Esophagus squamous epithelium (tissue), 5 donors: ENCODE measurements around the gene CCDC33. TPM values are rescaled to one million over a fixed set of nuclear protein-coding genes. Genes with fewer than 3 reads are reported as not detected.
A peak's percentile ranks its signal among the peaks of the same experiment; 100 is the strongest.

Experiments used
- DNase-seq: peaks from one replicate; lab custom pipeline; 2025; lab: John Stamatoyannopoulos, UW
- H3K27ac ChIP-seq, 4 donors: fragments of 200-600 bp; sonication (generic); one replicate each; pipeline ENCODE4 v1.5.1; 2016 to 2019; ENCODE audit warnings: mild to moderate bottlenecking in 1 of 4
- H3K27me3 ChIP-seq, 4 donors: fragments of 200-600 bp; sonication (generic); 1 replicate in 3 of 4; 2 replicates in 1 of 4; pipeline versions ENCODE4 v1.5.1 to v1.6.0; 2017 to 2021; ENCODE audit warnings: antibody characterized with exemption in 1 of 4
- H3K36me3 ChIP-seq, 3 donors: fragments of 200-600 bp; sonication (generic); one replicate each; pipeline ENCODE4 v1.5.1; 2016 to 2019
- H3K4me1 ChIP-seq, 3 donors: fragments of 200-600 bp; sonication (generic); one replicate each; pipeline ENCODE4 v1.5.1; 2017 to 2019
- H3K4me3 ChIP-seq, 4 donors: fragments of 200-600 bp; sonication (generic); 1 replicate in 3 of 4; 2 replicates in 1 of 4; pipeline ENCODE4 v1.5.1; 2016 to 2019; ENCODE audit warnings: mild to moderate bottlenecking in 2 of 4, moderate library complexity in 1 of 4
- H3K9me3 ChIP-seq, 3 donors: fragments of 200-600 bp; sonication (generic); one replicate each; pipeline ENCODE4 v1.5.1; 2016 to 2019
- CTCF ChIP-seq, 6 experiments: fragments of 450-650 bp in 4 of 6; fragments of 200-600 bp in 2 of 6; sonication (generic) in 2 of 6; IDR thresholded peaks; one replicate each; pipeline ENCODE4 v1.5.1; 2016 to 2019; ENCODE audit warnings: antibody characterized with exemption in 6 of 6, mild to moderate bottlenecking in 4 of 6, moderate library complexity in 4 of 6
- POLR2A ChIP-seq, 4 donors: fragments of 450-650 bp; IDR thresholded peaks; one replicate each; pipeline ENCODE4 v1.6.1; 2017; ENCODE audit warnings: antibody characterized with exemption in 4 of 4, mild to moderate bottlenecking in 4 of 4, moderate library complexity in 3 of 4
- WGBS, 2 donors: methylation state at CpG; one replicate each; pipeline ENCODE4 v1.1.5; 2018; 5-methylcytosine and 5-hydroxymethylcytosine counted together
- intact Hi-C: fragments of 100-400 bp; cut with DNase I; formaldehyde crosslinking; loops from one replicate; pipeline ENCODE4 v1.15.0; 2022
- total RNA-seq, 4 donors: library from RNA; depleted of rRNA; stranded (reverse); fragments of >200 nt; gene quantifications; one replicate each; pipeline ENCODE4 v1.1.0, GENCODE V29; 2016
- donor health status: DM: yes; HTN: yes; CAD: no.

Gene CCDC33
- total RNA-seq, 4 donors from 2014 or later, result not detected

- DNase-seq, result no peak
- intact Hi-C loops, result no loop called here
- no peak for TF ChIP-seq CTCF (IDR thresholded peaks at IDR 0.05)
- peaks cover 13 to 49% (median 21%) of the 10 kb centered on the region in 3 donors for H3K4me1 ChIP-seq
- H3K4me3 ChIP-seq, result no peak overlapping the region
- no peak overlapping the region for H3K27ac ChIP-seq
- H3K27me3 ChIP-seq, result peaks cover 0 to 15% (median 0%) of the 10 kb centered on the region in 4 donors
- 60 to 75% methylated on average over 1 to 2 of the region's 2 CpGs for WGBS, 2 donors
- no peaks in the 10 kb centered on the region for H3K9me3 ChIP-seq
- H3K36me3 ChIP-seq, result no peaks in the 10 kb centered on the region
Observed at GRCh38 chr15:74381190-74381453, 145.0 kb downstream of the CCDC33 start.

- no peaks in the 10 kb centered on the region for H3K36me3 ChIP-seq
- no peaks in the 10 kb centered on the region for H3K9me3 ChIP-seq
- intact Hi-C loops, result no loop called here
- H3K4me3 ChIP-seq, result no peak overlapping the region
- DNase-seq, result no peak
- no peak overlapping the region for H3K27ac ChIP-seq
- TF ChIP-seq CTCF (IDR thresholded peaks at IDR 0.05), result no peak
- TF ChIP-seq POLR2A (IDR thresholded peaks at IDR 0.05), result no peak
- peaks cover 13 to 53% (median 23%) of the 10 kb centered on the region in 3 donors for H3K4me1 ChIP-seq
- 63 to 69% methylated on average over 3 of the region's 5 CpGs for WGBS, 2 donors
- peaks cover 0 to 15% (median 0%) of the 10 kb centered on the region in 4 donors for H3K27me3 ChIP-seq
Observed at GRCh38 chr15:74381481-74381880, 145.4 kb downstream of the CCDC33 start.

- TF ChIP-seq CTCF (IDR thresholded peaks at IDR 0.05), result peak; percentile 90 to 96 (median 94)
- no peak for TF ChIP-seq POLR2A (IDR thresholded peaks at IDR 0.05)
- no peaks in the 10 kb centered on the region for H3K36me3 ChIP-seq
- H3K27ac ChIP-seq, result no peak overlapping the region
- H3K4me3 ChIP-seq, result no peak overlapping the region
- WGBS, 2 donors, result 36 to 49% methylated on average over 7 to 9 of the region's 13 CpGs
- no peaks in the 10 kb centered on the region for H3K9me3 ChIP-seq
- intact Hi-C loops, result loop anchor here (2.0 kb wide), 1 partner anchor 53 kb away; no protein-coding TSS in a partner anchor
- no peak for DNase-seq
- H3K27me3 ChIP-seq, result peaks cover 0 to 15% (median 0%) of the 10 kb centered on the region in 4 donors
- peaks cover 13 to 55% (median 23%) of the 10 kb centered on the region in 3 donors for H3K4me1 ChIP-seq
Observed at GRCh38 chr15:74382004-74382816, 146.1 kb downstream of the CCDC33 start.

GRCh38 chr15:74383286-74383685, 147.2 kb downstream of the CCDC33 start:
- intact Hi-C loops, result loop anchor here (2.0 kb wide), 1 partner anchor 52 kb away; no protein-coding TSS in a partner anchor
- DNase-seq, result no peak
- no peak for TF ChIP-seq CTCF (IDR thresholded peaks at IDR 0.05)
- TF ChIP-seq POLR2A (IDR thresholded peaks at IDR 0.05), result no peak
- Histone ChIP-seq H3K27ac (peak overlapping the region in 1 of 4 donors; percentile 28), H3K27me3 (peaks cover 0 to 15% (median 0%) of the 10 kb centered on the region in 4 donors), H3K36me3 (no peaks in the 10 kb centered on the region), H3K4me3 (no peak overlapping the region), H3K4me1 (peaks cover 13 to 55% (median 23%) of the 10 kb centered on the region in 3 donors), H3K9me3 (no peaks in the 10 kb centered on the region)
- 100% methylated on average over 2 of the region's 4 CpGs; no CpG with 5 or more reads in 1 of the 2 donors for WGBS, 2 donors
